K562 (cell line): ENCODE results near the gene VPS9D1. TPM values are rescaled to one million over a fixed set of nuclear protein-coding genes. Genes with fewer than 3 reads are reported as not detected.

Experiments
- ATAC-seq: fragments of 200-7000 bp; cut with Tn5 transposase; 3 replicates; pipeline ENCODE4 v1.9.1; 2020; ENCODE audit warnings: moderate library complexity
- BruUV-seq: library from RNA; stranded (reverse); fragments of 400-500 nt; replicated peaks from 2 replicates; lab custom pipeline; 2021; lab: Mats Ljungman, UMichigan
- CTCF ChIA-PET: fragments of 300-600 bp; formaldehyde crosslinking; extraction: SDS; loops from one replicate; lab custom pipeline; 2021; ENCODE audit warnings: low intra/inter-chr PET ratio; lab: Yijun Ruan, JAX
- POLR2A ChIA-PET: fragments of 300-600, 350-650 bp; sonication (Branson Sonifier 250); formaldehyde crosslinking; extraction: SDS; loops from one replicate; lab custom pipeline; 2021; ENCODE audit warnings: antibody characterized with exemption, inconsistent platforms; lab: Yijun Ruan, JAX
- DNase-seq, 4 experiments: peaks; one replicate each; pipeline versions ENCODE4 v3.0.0 to v3.0.0-alpha.2; 2011 to 2018; ENCODE audit warnings: low spot score in 3 of 4, mixed read lengths in 3 of 4; ENCODE audit errors: extremely low read depth in 1 of 4
- FAIRE-seq: peaks from 2 replicates; lab custom pipeline; 2011; peaks lifted over from hg19 to GRCh38; lab: Jason Lieb, UNC
- H2AFZ ChIP-seq: 2 replicates; pipeline ENCODE4 v1.6.0; 2011; ENCODE audit warnings: low read depth, low read length, control low read depth, inconsistent platforms
- H3K27ac ChIP-seq: fragments of 200-600 bp; 3 replicates; pipeline ENCODE4 v1.8.0; 2011; ENCODE audit warnings: low read depth, mild to moderate bottlenecking, control low read depth, inconsistent platforms, low read length, moderate library complexity, mixed read lengths; ENCODE audit errors: extremely low read depth
- H3K27me3 ChIP-seq, 2 experiments: fragments of 300-600 bp in 1 of 2; 2 replicates in 1 of 2; 3 replicates in 1 of 2; pipeline versions ENCODE4 v1.6.0 to v1.8.0; 2011; ENCODE audit warnings: inconsistent platforms in 2 of 2, low read length in 2 of 2, mild to moderate bottlenecking in 1 of 2, mixed read lengths in 1 of 2, moderate library complexity in 1 of 2; ENCODE audit not compliant: control insufficient read depth in 2 of 2, insufficient read depth in 2 of 2
- H3K36me3 ChIP-seq: fragments of 300-600 bp; 3 replicates; pipeline ENCODE4 v1.8.0; 2011; ENCODE audit warnings: mild to moderate bottlenecking, low read length, inconsistent platforms; ENCODE audit not compliant: control insufficient read depth, insufficient read depth
- H3K4me1 ChIP-seq, 2 experiments: fragments of 200-600 bp in 1 of 2; replicated peaks in 1 of 2; 2 replicates in 1 of 2; 3 replicates in 1 of 2; pipeline versions ENCODE4 v1.5.1 to v1.8.0; 2011; ENCODE audit warnings: inconsistent platforms in 2 of 2, low read length in 2 of 2, mild to moderate bottlenecking in 1 of 2, mixed read lengths in 1 of 2, moderate library complexity in 1 of 2; ENCODE audit not compliant: control insufficient read depth in 2 of 2, insufficient read depth in 2 of 2
- H3K4me2 ChIP-seq: 2 replicates; pipeline ENCODE4 v1.6.1; 2011; ENCODE audit warnings: low read length, control low read depth, inconsistent platforms, mixed read lengths; ENCODE audit not compliant: insufficient read depth
- H3K4me3 ChIP-seq: fragments of 200-600 bp; sonication (generic), shearing (Covaris generic); 2 replicates; pipeline ENCODE4 v1.5.1; 2016; ENCODE audit warnings: control low read depth, inconsistent platforms
- H3K79me2 ChIP-seq: fragments of 200-600 bp; 3 replicates; pipeline ENCODE4 v1.8.0; 2011; ENCODE audit warnings: low read length, inconsistent platforms; ENCODE audit not compliant: control insufficient read depth, insufficient read depth
- H3K9ac ChIP-seq, 2 experiments: 2 replicates each; pipeline versions ENCODE4 v1.6.0 to v1.6.1; 2011; ENCODE audit warnings: low read depth in 2 of 2, low read length in 2 of 2, control low read depth in 1 of 2, inconsistent platforms in 1 of 2, mild to moderate bottlenecking in 1 of 2, mixed read lengths in 1 of 2; ENCODE audit not compliant: insufficient read depth in 1 of 2
- H3K9me1 ChIP-seq: one replicate; pipeline ENCODE4 v1.6.0; 2011; ENCODE audit warnings: inconsistent platforms, mild to moderate bottlenecking, low read length, moderate library complexity; ENCODE audit not compliant: control insufficient read depth, insufficient read depth
- H3K9me3 ChIP-seq: replicated peaks from 2 replicates; pipeline ENCODE4 v1.5.1; 2011; ENCODE audit warnings: low read depth, low read length, inconsistent platforms; ENCODE audit not compliant: control insufficient read depth, insufficient read depth
- H4K20me1 ChIP-seq: replicated peaks from 2 replicates; pipeline ENCODE4 v1.6.1; 2011; ENCODE audit warnings: low read length, inconsistent platforms, mixed read lengths; ENCODE audit not compliant: control insufficient read depth, insufficient read depth
- BMI1 ChIP-seq: fragments of 150-350 bp; IDR thresholded peaks from 2 replicates; pipeline ENCODE4 v1.6.1; 2014; ENCODE audit warnings: low read length
- CBFB ChIP-seq: sonication (generic); formaldehyde crosslinking; IDR thresholded peaks from 2 replicates; pipeline ENCODE4 v1.4.0; 2020; ENCODE audit warnings: mild to moderate bottlenecking, missing genetic modification reagents
- CREB3L1 ChIP-seq: fragments of 450-650 bp; IDR thresholded peaks from 2 replicates; pipeline ENCODE4 v1.6.1; 2014; ENCODE audit warnings: low read depth, mild to moderate bottlenecking, moderate library complexity, borderline replicate concordance
- CREBBP ChIP-seq: IDR thresholded peaks from one replicate; pipeline ENCODE4 v1.6.1; 2012; ENCODE audit warnings: low read depth, mild to moderate bottlenecking, control low read depth, inconsistent platforms, low read length
- EP300 ChIP-seq: IDR thresholded peaks from 2 replicates; pipeline ENCODE4 v1.6.1; 2012; ENCODE audit warnings: low read length, improper control_type of control experiment
- LEF1 ChIP-seq: fragments of 450-650 bp; IDR thresholded peaks from 2 replicates; pipeline ENCODE4 v1.6.1; 2016; ENCODE audit warnings: mild to moderate bottlenecking
- MED1 ChIP-seq: sonication (generic); formaldehyde crosslinking; IDR thresholded peaks from 2 replicates; pipeline ENCODE4 v1.8.1; 2023; ENCODE audit warnings: missing genetic modification reagents, borderline replicate concordance
- SIRT6 ChIP-seq: IDR thresholded peaks from one replicate; pipeline ENCODE4 v1.6.1; 2012; ENCODE audit warnings: low read depth, mild to moderate bottlenecking, control low read depth, inconsistent platforms, low read length, moderate library complexity
- SNRNP70 ChIP-seq: fragments of 200-400 bp; formaldehyde crosslinking; optimal IDR thresholded peaks from 2 replicates; pipeline ENCODE3; 2017; ENCODE audit warnings: low read depth, low read length
- THRA ChIP-seq: fragments of 450-650 bp; IDR thresholded peaks from 2 replicates; pipeline ENCODE4 v1.6.1; 2017; ENCODE audit warnings: mild to moderate bottlenecking, moderate library complexity
- TOE1 ChIP-seq, 2 experiments: fragments of 450-650 bp in 1 of 2; sonication (generic) in 1 of 2; formaldehyde crosslinking in 1 of 2; IDR thresholded peaks; 2 replicates each; pipeline versions ENCODE4 v1.7.1 to v1.8.0; 2016 to 2022; ENCODE audit warnings: borderline replicate concordance in 2 of 2, mild to moderate bottlenecking in 2 of 2, antibody characterized with exemption in 1 of 2, inconsistent platforms in 1 of 2, low read depth in 1 of 2, missing genetic modification reagents in 1 of 2, moderate library complexity in 1 of 2
- ZFP1 ChIP-seq: fragments of 450-650 bp; formaldehyde crosslinking; IDR thresholded peaks from 2 replicates; pipeline ENCODE4 v1.4.0; 2020; ENCODE audit warnings: mild to moderate bottlenecking, mixed read lengths
- ZNF583 ChIP-seq: fragments of 250-450 bp; sonication (Bioruptor Pico); IDR thresholded peaks from 2 replicates; pipeline ENCODE4 v1.4.0; 2020
- ZNF695 ChIP-seq: fragments of 450-650 bp; formaldehyde crosslinking; IDR thresholded peaks from 2 replicates; pipeline ENCODE4 v1.4.0; 2020; ENCODE audit warnings: mild to moderate bottlenecking, moderate library complexity
- ZNF830 ChIP-seq: fragments of 250-450 bp; sonication (Bioruptor Pico); IDR thresholded peaks from 2 replicates; pipeline ENCODE4 v1.5.0; 2021; ENCODE audit warnings: mild to moderate bottlenecking
- WGBS: fragments of 100-300 bp; shearing (Covaris generic); methylation state at CpG from one replicate; pipeline ENCODE4 v1.1.6; 2016; ENCODE audit warnings: low coverage, mixed read lengths; ENCODE audit not compliant: insufficient coverage; ENCODE audit errors: missing lambda C conversion rate; 5-methylcytosine and 5-hydroxymethylcytosine counted together
- in situ Hi-C: fragments of 300-500 bp; cut with MboI; formaldehyde crosslinking; loops from 4 replicates; pipeline ENCODE4 v1.15.0; 2018; ENCODE audit warnings: inconsistent platforms, mixed read lengths
- intact Hi-C: fragments of 100-400 bp; cut with micrococcal nuclease; formaldehyde crosslinking; loops from 2 replicates; pipeline ENCODE4 v1.14.2; 2022
- polyA plus RNA-seq, 8 experiments: library from polyadenylated mRNA; depleted of rRNA in 4 of 8; stranded (reverse) in 5 of 8; unstranded in 3 of 8; fragments of >200 nt; fragmentation: Nextera tagmentation in 2 of 8; fragmentation: Illumina TruSeq in 1 of 8; extraction: Ambion mirVana in 2 of 8; extraction: Trizol in 1 of 8; gene quantifications; 2 replicates each; pipeline versions ENCODE4 v1.2.1 to v1.2.3, GENCODE V29; 2011 to 2014; ENCODE audit warnings: inconsistent platforms in 1 of 8, missing spikeins in 1 of 8
- total RNA-seq, 7 experiments: library from RNA; depleted of rRNA in 6 of 7; stranded (reverse); fragments of >200 nt in 6 of 7; fragmentation: Illumina TruSeq in 2 of 7; extraction: Trizol in 2 of 7; gene quantifications; 2 replicates each; pipeline versions ENCODE4 v1.2.1 to v1.2.3, GENCODE V29; 2011 to 2021; ENCODE audit warnings: low replicate concordance in 1 of 7
- TF ChIP-seq, protein P1 (sequence below): sonication (generic); formaldehyde crosslinking; IDR thresholded peaks from 2 replicates; pipeline ENCODE4 v1.8.1; 2023; ENCODE audit warnings: mild to moderate bottlenecking, missing genetic modification reagents

The VPS9D1 gene
- total and polyA plus RNA-seq, 9 of the 15 experiments (the other 6 are each of a cell fraction or from before 2014, with no cell fraction given) = 0.33 to 3.1 (median 1.1) TPM

DNA sequence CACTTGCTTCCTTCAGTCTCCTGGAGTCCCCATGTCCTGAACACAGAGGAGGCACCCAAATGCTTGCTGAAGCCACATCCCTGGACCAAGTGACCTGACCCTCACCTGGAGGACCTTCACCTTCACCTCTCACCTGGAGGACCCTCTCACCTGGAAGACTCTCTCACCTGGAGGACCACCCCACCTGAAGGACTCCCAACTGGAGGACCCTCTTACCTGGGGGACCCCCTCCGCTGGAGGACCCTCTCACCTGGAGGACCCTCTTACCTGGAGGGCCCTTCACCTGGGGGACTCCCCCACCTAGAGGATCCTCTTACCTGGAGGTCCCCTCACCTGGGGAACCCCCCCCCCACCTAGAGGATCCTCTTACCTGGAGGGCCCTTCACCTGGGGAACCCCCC, 34.8 kb downstream of the VPS9D1 start:
- H2AFZ ChIP-seq = no peak overlapping the region
- ChIA-PET POLR2A (interaction anchor here (0.6 to 1.5 kb wide), 6 partner anchors 11 to 121 kb away, joined by 3 to 16 read pairs (median 4); no protein-coding TSS in a partner anchor), CTCF (no interaction called here)
- peaks cover 27% of the 10 kb centered on the region; the same call in 2 of the 3 replicates for H3K36me3 ChIP-seq
- H3K9ac ChIP-seq = no peak overlapping the region
- intact Hi-C loops (no loop called here), in situ Hi-C loops (no loop called here)
- no peaks in the 10 kb centered on the region for H3K27me3 ChIP-seq
- H3K9me3 ChIP-seq = 0 out of 2 replicates have a peak, but pooled peaks cover 3% of the 10 kb centered on the region
- FAIRE-seq = no peak
- WGBS = 44% methylated on average over 1 of the region's 1 CpG
- H3K4me3 ChIP-seq = no peak overlapping the region; the same call in 1 of the 2 replicates
- no peak overlapping the region for H3K27ac ChIP-seq
- no peak for ATAC-seq
- H3K9me1 ChIP-seq = no peaks in the 10 kb centered on the region
- BruUV-seq = no TSS peak
- 0 out of 2 replicates have a peak, but pooled peaks cover 7% of the 10 kb centered on the region for H4K20me1 ChIP-seq
- peaks cover 6 to 30% of the 10 kb centered on the region in 2 experiments for H3K4me1 ChIP-seq
- no peak overlapping the region for H3K4me2 ChIP-seq
- no peak for DNase-seq
- no peak for TF ChIP-seq MED1 (CRISPR knock-in tag)
- TF ChIP-seq TOE1 (IDR thresholded peaks at IDR 0.05; ENCODE audit: borderline replicate concordance) = no peak
- no peak for TF ChIP-seq TOE1 (CRISPR knock-in tag; IDR thresholded peaks at IDR 0.05; ENCODE audit: borderline replicate concordance, low read depth)
- no peak for TF ChIP-seq LEF1
- no peak for TF ChIP-seq BMI1
- no peak for TF ChIP-seq THRA
- no peak for TF ChIP-seq EP300
- TF ChIP-seq ZNF695 = no peak
- TF ChIP-seq CREB3L1 = no peak
- TF ChIP-seq ZNF583 (CRISPR knock-in tag) = no peak
- TF ChIP-seq CBFB (CRISPR knock-in tag) = no peak
- TF ChIP-seq, protein P1, sequence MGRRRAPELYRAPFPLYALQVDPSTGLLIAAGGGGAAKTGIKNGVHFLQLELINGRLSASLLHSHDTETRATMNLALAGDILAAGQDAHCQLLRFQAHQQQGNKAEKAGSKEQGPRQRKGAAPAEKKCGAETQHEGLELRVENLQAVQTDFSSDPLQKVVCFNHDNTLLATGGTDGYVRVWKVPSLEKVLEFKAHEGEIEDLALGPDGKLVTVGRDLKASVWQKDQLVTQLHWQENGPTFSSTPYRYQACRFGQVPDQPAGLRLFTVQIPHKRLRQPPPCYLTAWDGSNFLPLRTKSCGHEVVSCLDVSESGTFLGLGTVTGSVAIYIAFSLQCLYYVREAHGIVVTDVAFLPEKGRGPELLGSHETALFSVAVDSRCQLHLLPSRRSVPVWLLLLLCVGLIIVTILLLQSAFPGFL (CRISPR knock-in tag) = no peak
- no peak for TF ChIP-seq ZNF830
- no peak for TF ChIP-seq SIRT6
- TF ChIP-seq SNRNP70 = no peak
- TF ChIP-seq CREBBP = no peak
- TF ChIP-seq ZFP1 (CRISPR knock-in tag) = no peak
- peaks cover 25% of the 10 kb centered on the region for H3K79me2 ChIP-seq
